ENCODE measurements around the gene RNF167. TPM values are rescaled to one million over a fixed set of nuclear protein-coding genes. Genes with fewer than 3 reads are reported as not detected.
A peak's percentile ranks its signal among the peaks of the same experiment; 100 is the strongest.

RNF167 gene
- total and polyA plus RNA-seq, 8 donors: 8.8 to 134 (median 52.8) TPM

DNA sequence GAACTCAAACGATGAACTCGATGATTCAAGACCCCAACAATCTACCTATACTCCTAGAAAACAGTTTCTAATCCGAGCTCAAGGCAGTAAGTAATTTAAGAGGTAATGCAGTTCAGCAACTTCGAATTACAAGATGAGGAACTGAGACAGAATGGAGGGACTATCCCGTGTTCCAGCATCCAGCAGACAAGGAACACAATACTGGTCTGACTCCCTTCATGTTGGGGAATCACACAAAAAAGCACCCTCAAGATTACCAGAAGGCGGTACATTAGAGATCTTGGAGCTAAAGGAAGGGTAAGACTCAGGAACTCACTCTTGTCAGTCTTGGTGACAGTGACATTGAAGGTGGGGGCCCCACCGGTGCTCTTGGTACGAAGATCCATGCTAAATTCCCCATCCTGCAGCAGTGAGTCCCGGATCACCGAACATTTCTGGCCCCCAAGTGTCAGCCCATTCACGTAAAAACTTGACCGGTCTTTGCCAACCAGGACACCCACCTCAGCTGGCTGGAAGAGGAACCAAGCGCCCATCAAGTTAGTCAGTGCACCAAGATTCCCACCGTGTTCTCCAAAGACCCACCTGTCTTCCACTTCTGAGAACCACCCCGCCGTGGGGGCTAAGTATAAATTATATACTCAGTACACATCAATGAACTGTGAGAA, 6.4 kb downstream of the RNF167 start:
- TF ChIP-seq, protein P1, sequence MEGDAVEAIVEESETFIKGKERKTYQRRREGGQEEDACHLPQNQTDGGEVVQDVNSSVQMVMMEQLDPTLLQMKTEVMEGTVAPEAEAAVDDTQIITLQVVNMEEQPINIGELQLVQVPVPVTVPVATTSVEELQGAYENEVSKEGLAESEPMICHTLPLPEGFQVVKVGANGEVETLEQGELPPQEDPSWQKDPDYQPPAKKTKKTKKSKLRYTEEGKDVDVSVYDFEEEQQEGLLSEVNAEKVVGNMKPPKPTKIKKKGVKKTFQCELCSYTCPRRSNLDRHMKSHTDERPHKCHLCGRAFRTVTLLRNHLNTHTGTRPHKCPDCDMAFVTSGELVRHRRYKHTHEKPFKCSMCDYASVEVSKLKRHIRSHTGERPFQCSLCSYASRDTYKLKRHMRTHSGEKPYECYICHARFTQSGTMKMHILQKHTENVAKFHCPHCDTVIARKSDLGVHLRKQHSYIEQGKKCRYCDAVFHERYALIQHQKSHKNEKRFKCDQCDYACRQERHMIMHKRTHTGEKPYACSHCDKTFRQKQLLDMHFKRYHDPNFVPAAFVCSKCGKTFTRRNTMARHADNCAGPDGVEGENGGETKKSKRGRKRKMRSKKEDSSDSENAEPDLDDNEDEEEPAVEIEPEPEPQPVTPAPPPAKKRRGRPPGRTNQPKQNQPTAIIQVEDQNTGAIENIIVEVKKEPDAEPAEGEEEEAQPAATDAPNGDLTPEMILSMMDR (IDR thresholded peaks at IDR 0.05): no peak
- no peak for TF ChIP-seq EP300 (IDR thresholded peaks at IDR 0.05)
- no peak for TF ChIP-seq POLR2A (IDR thresholded peaks at IDR 0.05)
- no peak for TF ChIP-seq POLR2AphosphoS5 (IDR thresholded peaks at IDR 0.05)
- 12 to 19% (median 18%) methylated on average over 16 of the region's 16 CpGs for WGBS, 5 donors
- Histone ChIP-seq H3K27ac (peak overlapping the region; percentile 72 to 100 (median 97)), H3K27me3 (no peaks in the 10 kb centered on the region), H3K36me3 (peaks cover 41 to 51% (median 50%) of the 10 kb centered on the region in 4 donors), H3K4me1 (peaks cover 52 to 79% (median 75%) of the 10 kb centered on the region in 4 donors), H3K9me3 (no peaks in the 10 kb centered on the region), H3K4me3 (peak overlapping the region; percentile 82 to 100 (median 100))
- intact Hi-C loops (cut with DNase I; ENCODE audit: low total_unique reads): no loop called here
- no peak for DNase-seq

DNA sequence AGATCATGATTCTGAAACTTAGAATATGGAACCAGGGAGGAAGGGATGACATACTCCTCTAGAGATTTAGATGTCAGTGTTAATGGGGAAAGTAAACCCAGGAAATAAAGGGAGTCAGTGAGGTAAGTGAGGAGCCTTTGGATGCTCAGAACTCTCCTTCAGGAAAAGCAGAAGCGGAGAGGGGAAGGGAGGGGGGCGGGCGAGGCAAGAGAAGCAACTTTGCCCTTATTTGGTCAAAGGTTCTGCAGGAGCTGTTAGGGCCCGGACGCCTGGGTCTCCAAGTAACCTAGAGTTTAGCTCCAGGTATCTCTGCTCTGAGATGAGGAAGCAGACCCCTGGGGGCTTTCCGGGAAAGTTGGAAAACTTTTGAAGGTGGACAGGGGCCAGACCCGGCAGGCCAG, 6.9 kb downstream of the RNF167 start:
- H3K9me3 ChIP-seq: no peaks in the 10 kb centered on the region
- 0 to 3% (median 0%) methylated on average over 7 of the region's 7 CpGs for WGBS, 5 donors
- H3K4me1 ChIP-seq: peaks cover 46 to 78% (median 71%) of the 10 kb centered on the region in 4 donors
- H3K36me3 ChIP-seq: peaks cover 41 to 50% (median 48%) of the 10 kb centered on the region in 4 donors
- H3K27me3 ChIP-seq: no peaks in the 10 kb centered on the region
- peak in 1 of 2 donors; percentile 53 for DNase-seq
- peak overlapping the region; percentile 82 to 100 (median 100) for H3K4me3 ChIP-seq
- TF ChIP-seq EP300 (IDR thresholded peaks at IDR 0.05): no peak
- TF ChIP-seq, protein P1 (IDR thresholded peaks at IDR 0.05): no peak
- no peak for TF ChIP-seq POLR2A (IDR thresholded peaks at IDR 0.05)
- TF ChIP-seq POLR2AphosphoS5 (IDR thresholded peaks at IDR 0.05): no peak
- intact Hi-C loops (cut with DNase I; ENCODE audit: low total_unique reads): no loop called here
- H3K27ac ChIP-seq: peak overlapping the region; percentile 96 to 100 (median 99)

DNA sequence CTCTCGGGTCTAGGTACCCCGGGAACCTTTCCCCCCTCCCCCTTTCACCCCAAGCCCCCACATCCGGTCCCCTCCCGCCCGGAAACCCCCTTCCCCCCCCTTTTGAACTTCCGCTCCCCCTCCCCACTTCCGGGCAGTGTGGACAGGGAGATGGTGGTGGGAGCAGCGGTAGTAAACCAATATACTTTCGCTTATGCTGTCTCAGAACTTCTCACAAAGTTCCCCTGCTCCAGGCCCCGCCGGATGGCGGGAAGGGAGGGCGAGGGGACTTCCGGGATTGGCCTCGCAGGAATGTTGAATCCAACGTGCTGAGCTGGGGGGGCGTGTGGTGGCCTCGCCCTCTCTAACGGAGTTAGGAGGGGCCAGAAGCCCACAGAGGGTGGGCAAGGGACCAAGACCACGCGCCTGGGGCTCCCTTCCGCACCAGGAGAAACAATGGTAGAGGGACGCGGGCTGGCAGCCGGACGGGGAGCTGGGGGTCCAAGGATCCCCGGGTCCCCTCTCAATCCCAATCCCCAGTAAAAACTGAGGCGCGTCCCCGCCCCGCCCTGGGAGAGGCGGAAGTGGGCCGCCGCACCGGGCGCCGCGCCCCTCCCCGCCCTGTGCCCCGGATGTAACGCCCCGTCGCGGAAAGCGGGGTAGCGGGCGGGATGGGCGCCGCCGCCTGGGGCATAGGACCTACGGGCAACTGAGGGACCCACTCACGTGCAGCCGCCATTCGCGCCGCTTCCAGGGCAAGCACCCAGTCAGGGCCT, 7.5 kb downstream of the RNF167 start:
- H3K36me3 ChIP-seq: peaks cover 36 to 46% (median 42%) of the 10 kb centered on the region in 4 donors
- H3K27ac ChIP-seq: peak overlapping the region; percentile 96 to 100 (median 99)
- no peaks in the 10 kb centered on the region for H3K27me3 ChIP-seq
- peak; percentile 70 to 86 for DNase-seq
- intact Hi-C loops (cut with DNase I; ENCODE audit: low total_unique reads): no loop called here
- TF ChIP-seq POLR2A (IDR thresholded peaks at IDR 0.05): no peak
- peak in 1 of 3 donors; percentile 15 for TF ChIP-seq POLR2AphosphoS5 (IDR thresholded peaks at IDR 0.05)
- no peaks in the 10 kb centered on the region for H3K9me3 ChIP-seq
- WGBS, 5 donors: 0 to 1% (median 0%) methylated on average over 24 to 56 of the region's 56 CpGs
- H3K4me1 ChIP-seq: peaks cover 44 to 73% (median 65%) of the 10 kb centered on the region in 4 donors
- peak overlapping the region; percentile 82 to 100 (median 100) for H3K4me3 ChIP-seq

DNA sequence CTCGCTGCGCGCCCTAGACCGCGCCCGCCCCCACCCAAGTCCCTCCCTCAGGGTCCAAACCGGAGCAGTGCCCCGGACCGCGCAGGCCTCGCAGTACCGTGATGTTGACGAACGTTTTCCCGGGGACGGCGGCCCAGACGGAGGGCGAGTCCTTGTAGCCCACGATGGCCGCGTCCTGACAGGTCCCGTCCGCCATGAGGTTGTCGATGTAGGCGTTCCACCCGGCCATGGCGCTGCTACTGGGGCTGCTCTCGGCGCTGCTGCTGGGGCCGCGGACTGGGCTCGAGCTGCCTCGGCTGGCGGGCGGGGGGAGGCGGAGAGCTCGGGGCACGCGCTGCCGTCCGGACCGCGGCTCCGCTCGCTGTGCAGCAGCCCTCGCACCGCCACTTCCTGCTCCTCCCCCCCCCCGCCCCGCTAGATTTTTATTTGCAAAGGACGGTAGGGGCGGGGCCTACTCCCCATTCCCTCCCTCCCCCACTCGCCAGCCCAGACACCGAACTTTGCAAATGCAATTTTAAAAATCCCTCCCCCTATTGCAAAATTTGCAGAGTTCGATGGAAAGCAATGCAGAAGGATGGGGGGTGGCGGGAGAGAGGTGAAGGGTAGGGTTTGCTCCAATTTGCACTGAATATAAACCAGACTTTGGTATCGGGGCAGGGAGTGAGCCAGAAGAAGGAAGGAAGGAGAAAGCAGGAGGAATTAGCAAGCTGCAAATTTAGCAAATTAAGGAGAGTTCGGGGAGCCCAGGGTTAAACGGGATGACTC, 8.3 kb downstream of the RNF167 start, which contains the start of gene PFN1:
PFN1 (minus strand) TSS at position 365 of the 765 bp plus-strand sequence; CDS start at position 229, 136 bp downstream.
- intact Hi-C loops (cut with DNase I; ENCODE audit: low total_unique reads): no loop called here
- Histone ChIP-seq H3K4me1 (peaks cover 40 to 66% (median 58%) of the 10 kb centered on the region in 4 donors), H3K36me3 (peaks cover 29 to 38% (median 34%) of the 10 kb centered on the region in 4 donors), H3K27me3 (no peaks in the 10 kb centered on the region), H3K9me3 (no peaks in the 10 kb centered on the region), H3K27ac (peak within 1 kb of the TSS; percentile 96 to 100 (median 99)), H3K4me3 (peak within 1 kb of the TSS; percentile 82 to 100 (median 100))
- peak; percentile 92 to 97 for DNase-seq
- WGBS, 5 donors: 0 to 1% (median 0%) methylated on average over 30 to 59 of the region's 59 CpGs
- TF ChIP-seq POLR2AphosphoS5 (IDR thresholded peaks at IDR 0.05) (peak in 2 of 3 donors; percentile 86 to 90), POLR2A (IDR thresholded peaks at IDR 0.05) (peak in 1 of 4 donors; percentile 79)
- TF ChIP-seq, protein P1 (IDR thresholded peaks at IDR 0.05): no peak
